GM19438 (cell line): ENCODE measurements around the gene SNX19.
"Not testable (repeated sequence)": the region's sequence is repeated elsewhere in the genome, so short reads cannot be mapped to it uniquely, and the experiment has no call there.

Experiments
- ATAC-seq: cut with Tn5 transposase; IDR thresholded peaks from one replicate; pipeline ENCODE4 v1.9.1; 2021; ENCODE audit warnings: low read depth; ENCODE audit not compliant: unreplicated experiment

SNX19 gene

GRCh38 chr11:130916238-130916855 lies at the start of gene SNX19:
Gene SNX19, minus strand, starts transcription at chr11:130916479. Its CDS starts 540 bp downstream, at chr11:130915939.
- ATAC-seq = peak; percentile 98

GRCh38 chr11:130964058-130964792 lies 47.9 kb upstream of the SNX19 start:
- no peak for ATAC-seq

- no peak for ATAC-seq
These were observed 31.6 kb upstream of the SNX19 start for GRCh38 chr11:130947889-130948288.

- ATAC-seq = no peak
These were observed 31.2 kb upstream of the SNX19 start for GRCh38 chr11:130947481-130947880.

- ATAC-seq = no peak
These were observed 30.8 kb upstream of the SNX19 start for GRCh38 chr11:130947058-130947457.

GRCh38 chr11:130945896-130946295 lies 29.6 kb upstream of the SNX19 start:
- no peak for ATAC-seq

- no peak for ATAC-seq
These were observed 24.4 kb upstream of the SNX19 start for GRCh38 chr11:130940706-130941105.

- no peak for ATAC-seq
These were observed 20.8 kb upstream of the SNX19 start for GRCh38 chr11:130937051-130937450.

GRCh38 chr11:130932086-130932712 lies 15.9 kb upstream of the SNX19 start:
- ATAC-seq = no peak

GRCh38 chr11:130924750-130925149 lies 8.5 kb upstream of the SNX19 start:
- no peak for ATAC-seq

- not testable (repeated sequence) for ATAC-seq
These were observed 4.3 kb upstream of the SNX19 start for GRCh38 chr11:130920612-130921011.

- no peak for ATAC-seq
These were observed 1.8 kb upstream of the SNX19 start for GRCh38 chr11:130918081-130918480.

- no peak for ATAC-seq
These were observed 631 bp upstream of the SNX19 start for GRCh38 chr11:130916910-130917309.

- ATAC-seq = peak; percentile 24
These were observed 559 bp downstream of the SNX19 start for GRCh38 chr11:130915603-130916237.

- ATAC-seq = no peak
These were observed 3.0 kb downstream of the SNX19 start for GRCh38 chr11:130913268-130913667.

- no peak for ATAC-seq
These were observed 3.7 kb downstream of the SNX19 start for GRCh38 chr11:130912552-130912951.

- no peak for ATAC-seq
These were observed 5.0 kb downstream of the SNX19 start for GRCh38 chr11:130911306-130911705.

- no peak for ATAC-seq
These were observed 6.6 kb downstream of the SNX19 start for GRCh38 chr11:130909650-130910049.

- ATAC-seq = no peak
These were observed 7.3 kb downstream of the SNX19 start for GRCh38 chr11:130908770-130909625.

- ATAC-seq = no peak
These were observed 8.2 kb downstream of the SNX19 start for GRCh38 chr11:130908061-130908460.
